GM21528 (cell line): Measurements from ENCODE around the gene CHML.

Experiments used
- ATAC-seq: cut with Tn5 transposase; IDR thresholded peaks from one replicate; pipeline ENCODE4 v1.9.1; 2021; ENCODE audit warnings: mild to moderate bottlenecking, moderate library complexity; ENCODE audit not compliant: unreplicated experiment, low FRiP score

Gene CHML

GRCh38 chr1:241591736-241592135, 48.4 kb downstream of the CHML start:
- ATAC-seq, result no peak

- ATAC-seq, result no peak
Measured at GRCh38 chr1:241591317-241591716, 48.9 kb downstream of the CHML start.

- no peak for ATAC-seq
Measured at GRCh38 chr1:241590719-241591118, 49.5 kb downstream of the CHML start.
